HG03097 (cell line): ENCODE measurements around the gene CLEC9A.

ENCODE experiments used
- ATAC-seq: cut with Tn5 transposase; IDR thresholded peaks from one replicate; pipeline ENCODE4 v1.9.1; 2021; ENCODE audit not compliant: unreplicated experiment, low FRiP score

CLEC9A gene

GRCh38 chr12:10101648-10102220 is 71.3 kb downstream of the CLEC9A start:
- no peak for ATAC-seq

DNA sequence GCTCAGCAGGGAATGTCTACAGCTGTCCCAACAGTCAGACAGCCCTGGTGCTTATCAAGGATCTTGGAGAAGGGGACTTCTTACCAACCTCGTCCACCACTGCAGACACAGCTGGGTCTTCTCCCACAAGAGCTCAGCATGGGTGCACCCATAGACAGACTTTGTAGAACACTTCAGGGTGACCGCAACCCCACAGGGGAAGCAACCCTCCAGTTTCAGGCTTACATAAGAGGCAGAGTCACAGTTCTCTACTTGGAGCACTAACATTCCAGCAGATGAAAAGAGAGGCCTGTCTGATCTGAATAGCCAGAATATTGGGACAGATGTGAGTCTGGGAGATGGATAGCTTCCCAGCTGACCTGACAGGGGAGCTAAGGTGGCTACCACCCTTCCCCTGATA is 71.8 kb downstream of the CLEC9A start:
- no peak for ATAC-seq

DNA sequence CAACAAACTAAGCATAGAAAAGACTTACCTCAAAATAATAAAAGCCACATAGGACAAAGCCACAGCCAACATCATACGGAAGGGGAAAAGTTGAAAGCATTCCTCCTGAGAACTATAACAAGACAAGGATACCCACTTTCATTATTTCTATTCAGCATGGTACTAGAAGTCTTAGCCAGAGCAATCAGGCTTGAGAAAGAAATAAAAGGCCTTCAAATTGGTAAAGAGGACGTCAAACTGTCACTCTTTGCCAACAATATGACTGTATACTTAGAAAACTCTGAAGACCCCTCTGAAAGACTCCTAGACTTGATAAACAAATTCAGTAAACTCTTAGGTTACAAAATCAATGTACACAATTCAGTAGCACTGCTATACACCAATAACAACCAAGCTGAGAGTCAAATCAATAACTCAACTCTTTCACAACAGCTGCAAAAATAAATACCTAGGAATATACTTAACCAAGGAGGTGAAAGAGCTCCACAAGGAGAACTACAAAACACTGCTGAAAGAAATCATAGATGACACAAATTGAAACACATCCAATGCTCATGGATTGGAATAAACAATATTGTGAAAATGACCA is 79.9 kb downstream of the CLEC9A start:
- ATAC-seq, result no peak

GRCh38 chr12:10111451-10111850 is 81.0 kb downstream of the CLEC9A start:
- no peak for ATAC-seq

- no peak for ATAC-seq
These were observed 82.6 kb downstream of the CLEC9A start for GRCh38 chr12:10113075-10113474.

DNA sequence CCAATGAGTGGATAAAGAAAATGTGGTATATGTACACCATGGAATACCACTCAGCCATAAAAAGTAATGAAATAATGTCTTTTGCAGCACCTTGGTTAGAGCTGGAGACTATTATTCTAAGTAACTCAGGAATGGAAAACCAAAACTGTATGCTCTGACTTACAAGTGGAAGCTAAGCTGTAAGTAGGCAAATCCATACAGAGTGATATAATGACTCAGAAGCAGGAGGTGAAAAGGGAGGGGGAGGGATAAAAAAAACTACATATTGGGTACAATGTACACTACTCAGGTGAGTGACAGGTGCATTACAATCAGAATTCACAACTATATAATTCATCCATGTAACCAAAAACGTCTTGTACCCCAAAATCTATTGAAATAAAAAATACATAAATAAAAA is 83.4 kb downstream of the CLEC9A start:
- no peak for ATAC-seq

- no peak for ATAC-seq
These were observed 84.8 kb downstream of the CLEC9A start for GRCh38 chr12:10115311-10115710.
